D341Med (cell line): Measurements from ENCODE around the gene CACNB4.
"Not testable (repeated sequence)": the region's sequence is repeated elsewhere in the genome, so short reads cannot be mapped to it uniquely, and the experiment has no call there.

Experiments used
- DNase-seq: peaks from one replicate; pipeline ENCODE4 v3.0.0; 2012; ENCODE audit warnings: low spot score

Gene CACNB4

DNA sequence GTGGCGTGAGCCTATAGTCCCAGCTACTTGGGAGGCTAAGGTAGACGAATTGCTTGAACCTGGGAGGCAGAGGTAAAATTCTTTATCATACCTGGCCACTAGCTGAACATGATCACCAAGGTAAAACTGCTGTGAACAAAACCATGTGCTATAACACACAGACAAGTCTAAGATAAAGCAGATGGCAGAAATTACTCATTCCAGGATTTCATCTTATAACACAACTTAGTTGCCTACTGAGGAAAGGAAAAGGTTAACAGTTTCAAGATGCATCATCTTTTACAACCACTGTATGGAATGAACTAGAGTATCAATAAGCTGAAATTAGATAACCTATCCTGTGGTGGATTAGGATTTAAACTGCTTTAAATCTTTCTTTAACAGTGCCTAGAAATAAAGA lies 278.9 kb downstream of the CACNB4 start:
- no peak for DNase-seq

DNA sequence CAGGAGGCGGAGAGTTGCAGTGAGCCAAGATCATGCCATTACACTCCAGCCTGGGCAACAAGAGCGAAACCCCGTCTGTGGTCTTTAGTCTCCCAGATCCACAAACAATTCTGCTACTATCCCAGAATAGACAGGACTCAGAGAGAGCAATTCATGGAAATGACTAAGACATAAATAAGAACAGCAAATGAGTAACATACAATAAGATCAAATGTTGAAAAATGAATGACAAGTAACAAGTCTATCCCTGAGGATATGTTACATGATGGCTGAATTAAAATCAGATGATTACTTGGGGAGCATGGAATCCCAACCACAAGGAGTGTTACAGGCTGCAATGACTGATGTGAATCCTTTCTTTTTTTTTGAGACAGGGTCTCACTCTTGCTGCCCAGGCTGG lies 280.9 kb downstream of the CACNB4 start:
- DNase-seq = no peak

- no peak for DNase-seq
Measured at GRCh38 chr2:151816843-151817242, 282.0 kb downstream of the CACNB4 start.

DNA sequence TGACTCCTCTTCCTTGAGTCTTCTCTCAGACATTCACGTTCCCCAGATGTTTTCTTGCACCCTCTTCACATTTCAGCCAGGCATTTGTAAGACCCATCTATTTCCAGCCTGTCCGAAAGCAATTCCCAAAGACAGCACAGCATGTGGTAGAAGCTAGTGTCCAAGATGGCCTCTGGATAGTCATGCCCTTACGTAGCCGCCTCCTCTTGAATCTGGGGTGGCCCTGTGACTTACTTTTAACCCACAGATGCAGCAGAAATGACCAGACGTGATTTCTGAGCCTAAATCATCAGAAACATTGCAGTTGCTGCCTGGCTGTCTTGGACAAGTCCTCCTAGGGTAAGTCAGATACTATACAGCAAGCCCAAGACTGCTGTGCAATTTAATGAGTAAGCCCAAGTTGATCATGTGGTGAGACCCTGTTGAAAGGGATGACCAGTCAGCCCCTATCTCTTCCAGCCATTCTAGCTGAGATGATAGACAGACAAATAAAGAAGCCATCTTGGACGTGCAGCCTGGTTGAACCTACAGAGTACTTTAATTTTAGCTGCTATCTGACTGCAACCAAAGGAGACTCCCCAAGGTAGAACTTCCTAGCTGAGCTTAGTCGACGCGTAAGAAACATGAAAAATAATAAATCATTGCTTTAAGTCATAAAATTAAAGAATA lies 282.9 kb downstream of the CACNB4 start:
- DNase-seq = no peak

DNA sequence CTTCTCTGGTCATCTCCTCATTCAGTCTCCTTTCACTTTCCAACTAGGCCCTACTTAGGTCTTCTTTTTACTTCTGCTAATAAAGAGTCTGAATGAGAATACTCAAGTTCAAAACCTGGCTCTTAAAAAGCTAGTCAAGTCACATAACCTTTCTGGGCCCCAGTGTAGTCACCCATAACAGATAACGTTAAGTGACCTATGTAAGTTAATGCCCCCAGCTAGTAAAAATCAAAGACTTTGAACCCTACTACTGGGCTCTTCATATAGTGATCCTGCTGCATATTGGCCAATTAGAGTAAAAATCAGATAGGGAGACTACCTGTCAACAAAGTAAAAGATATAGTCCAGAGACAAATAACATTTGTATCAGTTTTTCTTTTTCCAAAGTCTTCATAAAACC lies 288.4 kb downstream of the CACNB4 start:
- DNase-seq = no peak

- DNase-seq = no peak
Measured at GRCh38 chr2:151809073-151809383, 289.8 kb downstream of the CACNB4 start.

GRCh38 chr2:151808258-151809072 lies 290.4 kb downstream of the CACNB4 start:
- no peak for DNase-seq

GRCh38 chr2:151805961-151806360 lies 292.9 kb downstream of the CACNB4 start:
- DNase-seq = no peak

DNA sequence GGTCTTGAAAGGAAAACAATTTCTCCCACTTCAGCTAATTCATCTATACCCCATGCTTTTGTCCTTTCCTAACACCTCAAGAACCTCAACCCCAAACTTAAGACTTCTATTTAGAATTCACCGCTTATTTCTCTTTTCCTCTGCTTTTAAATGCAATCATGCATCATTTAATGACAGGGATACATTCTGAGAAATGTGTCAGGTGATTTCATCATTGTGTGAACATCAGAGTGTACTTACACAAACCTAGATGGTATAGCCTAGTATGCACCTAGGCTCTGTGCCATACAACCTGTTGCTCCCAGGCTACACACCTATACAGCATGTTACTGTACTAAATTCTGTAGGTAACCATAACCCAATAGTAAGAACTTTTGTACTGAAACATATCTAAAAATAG lies 293.5 kb downstream of the CACNB4 start:
- no peak for DNase-seq

GRCh38 chr2:151803811-151804210 lies 295.0 kb downstream of the CACNB4 start:
- DNase-seq = no peak

DNA sequence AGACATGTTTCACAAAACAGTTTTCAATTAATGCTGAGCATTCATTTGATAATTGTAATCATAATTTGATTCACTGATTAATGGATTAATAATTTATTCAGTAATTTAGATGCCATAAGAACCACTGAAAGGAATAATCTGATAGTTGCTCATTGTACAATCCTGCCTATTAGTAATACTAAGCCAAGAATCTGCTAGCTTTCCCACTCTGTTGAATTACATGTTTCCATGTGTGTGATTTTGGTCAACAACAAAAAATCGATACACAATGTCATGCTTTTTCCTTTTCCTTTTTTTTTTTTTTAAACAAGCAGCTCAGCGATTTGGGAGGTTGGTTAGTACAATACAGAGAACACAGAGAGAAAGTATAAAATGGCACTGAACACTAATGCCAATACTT lies 296.5 kb downstream of the CACNB4 start:
- no peak for DNase-seq

DNA sequence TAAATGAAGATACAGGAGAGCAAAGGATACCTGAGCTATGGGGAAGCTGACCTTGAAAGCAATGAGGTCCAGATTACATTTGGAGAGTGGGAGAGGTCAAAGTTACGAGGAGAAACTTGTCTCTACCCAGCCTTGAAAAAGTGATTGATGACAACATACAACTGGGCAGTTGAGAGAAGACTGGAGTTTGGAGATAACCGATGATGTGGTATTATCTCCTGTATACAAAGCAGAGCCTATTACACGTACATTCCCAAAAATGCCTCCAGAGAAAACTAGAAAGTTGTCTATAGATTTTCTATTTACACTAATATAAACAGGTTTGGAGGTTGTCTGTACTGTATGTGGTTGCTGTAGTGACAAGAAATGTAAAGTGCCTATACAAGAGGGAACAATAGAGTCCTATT lies 299.0 kb downstream of the CACNB4 start:
- no peak for DNase-seq

DNA sequence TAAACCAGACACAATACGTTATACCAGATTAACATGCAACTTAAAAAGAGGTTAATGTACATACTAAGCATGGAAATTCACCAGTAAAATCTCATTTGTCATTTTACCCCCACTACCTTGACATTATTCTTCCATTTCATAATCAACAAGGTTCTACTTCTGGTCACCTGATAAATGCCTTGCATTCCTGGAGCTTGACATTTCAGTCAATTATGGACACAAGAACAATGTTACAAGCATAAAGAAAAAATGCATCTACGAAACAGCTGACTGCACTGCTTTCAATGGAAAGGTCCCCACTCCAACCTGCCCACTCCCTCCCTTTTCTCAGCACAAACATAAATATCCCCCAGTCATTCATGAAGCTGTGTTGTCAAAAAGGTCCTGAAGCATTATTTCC lies 302.1 kb downstream of the CACNB4 start:
- DNase-seq = no peak

DNA sequence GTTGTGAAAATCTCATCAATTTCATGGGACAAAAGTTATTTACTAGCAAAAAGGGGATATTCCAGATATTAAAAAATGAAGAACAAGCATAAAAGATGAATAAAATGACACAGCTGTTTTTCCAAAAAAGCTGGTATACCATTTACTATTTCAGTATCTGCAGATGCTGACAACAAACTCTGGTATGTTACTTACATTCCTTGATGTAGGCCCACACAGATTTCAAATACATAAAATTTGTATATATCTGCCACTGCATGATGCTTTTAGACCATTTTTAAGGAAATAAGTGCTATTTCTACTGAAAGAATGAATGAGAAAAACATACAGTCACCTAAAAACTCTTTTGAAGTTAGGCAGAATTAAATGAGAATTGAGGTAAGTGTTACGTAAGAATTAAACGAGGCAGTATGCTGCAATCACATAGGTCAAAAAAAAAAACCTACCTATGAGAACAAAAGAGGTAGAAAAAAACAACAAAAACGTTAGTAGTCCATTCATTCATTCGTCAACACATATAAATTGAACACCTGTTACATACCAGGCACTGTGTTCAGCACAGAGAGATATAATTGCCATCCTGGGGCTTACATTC lies 303.1 kb downstream of the CACNB4 start:
- DNase-seq = no peak

DNA sequence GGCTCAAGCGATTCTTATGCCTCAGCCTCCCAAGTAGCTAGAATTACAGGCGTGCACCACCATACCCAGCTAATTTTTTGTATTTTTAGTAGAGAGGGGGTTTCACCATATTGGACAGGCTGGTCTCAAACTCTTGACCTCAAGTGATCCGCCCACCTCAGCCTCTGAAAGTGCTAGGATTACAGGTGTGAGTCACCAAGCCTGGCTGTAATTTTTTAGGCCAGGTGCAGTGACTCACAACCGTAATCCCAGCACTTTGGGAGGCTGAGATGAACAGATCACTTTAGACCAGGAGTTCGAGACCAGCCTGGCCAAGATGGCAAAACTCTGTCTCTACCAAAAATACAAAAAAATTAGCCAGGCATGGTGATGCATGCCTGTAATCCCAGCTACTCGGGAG lies 304.4 kb downstream of the CACNB4 start:
- DNase-seq = not testable (repeated sequence)

GRCh38 chr2:151793123-151793522 lies 305.7 kb downstream of the CACNB4 start:
- DNase-seq = no peak

DNA sequence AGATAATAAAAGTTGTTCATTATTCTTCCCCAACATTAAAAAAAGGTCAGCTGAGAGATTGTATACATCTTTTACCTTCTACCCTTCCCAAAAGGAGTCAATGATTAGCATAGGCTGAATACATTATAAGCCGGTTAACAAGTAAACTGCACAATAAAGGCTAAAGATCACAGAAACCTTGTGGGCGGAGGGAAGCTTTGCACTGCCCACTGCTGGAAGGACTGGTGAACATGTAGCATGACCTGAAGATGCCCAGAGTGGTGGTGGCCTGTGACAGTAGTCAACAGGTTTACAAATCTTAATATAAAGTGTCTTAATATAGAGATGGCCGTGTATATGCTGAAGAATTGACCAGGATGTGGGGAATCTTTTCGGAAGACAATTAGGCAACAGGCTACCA lies 306.3 kb downstream of the CACNB4 start:
- DNase-seq = no peak

- DNase-seq = no peak
Measured at GRCh38 chr2:151791545-151791944, 307.3 kb downstream of the CACNB4 start.

- DNase-seq = no peak
Measured at GRCh38 chr2:151790689-151791088, 308.2 kb downstream of the CACNB4 start.

DNA sequence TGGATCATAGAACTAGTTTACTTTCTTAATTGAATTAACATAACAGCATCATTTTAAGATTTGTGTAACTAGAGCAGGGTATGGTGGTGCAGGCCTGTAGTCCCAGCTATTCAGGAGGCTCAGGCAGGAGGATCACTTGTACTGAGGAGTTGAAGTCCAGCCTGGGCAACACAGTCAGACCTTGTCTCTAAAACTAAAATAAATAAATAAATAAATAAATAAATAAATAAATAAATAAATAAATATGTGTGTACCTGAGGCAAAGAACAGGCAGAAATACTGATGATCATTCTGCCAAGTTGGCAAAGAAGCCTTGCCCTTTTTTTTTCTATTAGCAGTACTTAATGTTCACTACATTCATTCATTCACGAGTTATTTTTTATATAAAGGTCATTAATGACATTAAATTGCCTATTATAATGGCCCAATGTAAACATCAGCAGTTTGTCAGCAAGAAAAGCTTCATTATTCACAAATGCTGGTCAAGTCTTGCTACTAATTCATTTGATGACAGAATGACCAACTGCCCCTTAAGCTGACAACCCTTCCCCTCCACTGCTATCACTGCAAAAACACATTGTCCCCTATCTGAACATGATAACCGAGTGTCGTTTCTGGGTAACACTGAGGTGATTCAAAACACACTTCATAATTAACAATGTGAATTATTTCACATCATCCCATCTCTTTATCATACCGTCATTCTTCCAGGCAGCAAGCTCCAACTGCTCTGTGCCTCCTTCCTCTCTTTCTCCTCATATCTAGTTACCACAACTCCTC lies 309.6 kb downstream of the CACNB4 start:
- DNase-seq = no peak

DNA sequence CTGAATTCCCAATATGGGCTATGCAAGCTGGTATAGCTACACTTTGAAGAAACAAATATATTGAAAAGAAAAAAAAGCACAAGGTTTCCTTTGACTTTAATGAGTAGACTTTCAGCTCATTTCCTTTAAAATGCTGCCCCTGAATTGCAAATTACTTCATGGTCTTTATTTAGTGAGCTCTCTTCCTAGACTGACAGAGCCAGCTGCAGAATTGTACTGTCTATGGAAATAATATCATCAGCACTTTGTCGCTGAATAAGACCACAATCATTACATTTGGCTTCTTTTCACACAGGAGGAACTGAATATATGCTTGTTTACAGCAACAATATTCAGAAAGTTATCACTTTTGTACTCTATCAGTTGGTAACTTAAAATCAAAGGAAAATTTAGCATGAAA lies 312.4 kb downstream of the CACNB4 start:
- no peak for DNase-seq

- no peak for DNase-seq
Measured at GRCh38 chr2:151786077-151786476, 312.8 kb downstream of the CACNB4 start.

- DNase-seq = no peak
Measured at GRCh38 chr2:151783133-151783520, 315.7 kb downstream of the CACNB4 start.
